ENCODE data around the gene RGMB.

RGMB gene

DNA sequence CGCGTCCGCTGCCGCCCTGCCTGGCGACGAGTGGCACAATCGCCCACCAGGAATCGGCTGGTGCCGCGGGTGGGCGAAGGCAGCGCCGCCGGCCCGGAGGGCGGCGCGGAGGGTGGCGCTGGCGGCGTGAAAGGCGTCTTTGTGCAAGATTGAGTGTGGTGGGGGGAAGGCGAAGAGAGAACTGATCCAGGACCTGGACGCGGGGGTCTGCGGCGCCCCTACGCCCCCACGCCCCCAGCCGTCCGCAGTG, 4.6 kb upstream of the RGMB start:
- no peak overlapping the region for H2BK5ac ChIP-seq (ENCODE audit: low read length)

DNA sequence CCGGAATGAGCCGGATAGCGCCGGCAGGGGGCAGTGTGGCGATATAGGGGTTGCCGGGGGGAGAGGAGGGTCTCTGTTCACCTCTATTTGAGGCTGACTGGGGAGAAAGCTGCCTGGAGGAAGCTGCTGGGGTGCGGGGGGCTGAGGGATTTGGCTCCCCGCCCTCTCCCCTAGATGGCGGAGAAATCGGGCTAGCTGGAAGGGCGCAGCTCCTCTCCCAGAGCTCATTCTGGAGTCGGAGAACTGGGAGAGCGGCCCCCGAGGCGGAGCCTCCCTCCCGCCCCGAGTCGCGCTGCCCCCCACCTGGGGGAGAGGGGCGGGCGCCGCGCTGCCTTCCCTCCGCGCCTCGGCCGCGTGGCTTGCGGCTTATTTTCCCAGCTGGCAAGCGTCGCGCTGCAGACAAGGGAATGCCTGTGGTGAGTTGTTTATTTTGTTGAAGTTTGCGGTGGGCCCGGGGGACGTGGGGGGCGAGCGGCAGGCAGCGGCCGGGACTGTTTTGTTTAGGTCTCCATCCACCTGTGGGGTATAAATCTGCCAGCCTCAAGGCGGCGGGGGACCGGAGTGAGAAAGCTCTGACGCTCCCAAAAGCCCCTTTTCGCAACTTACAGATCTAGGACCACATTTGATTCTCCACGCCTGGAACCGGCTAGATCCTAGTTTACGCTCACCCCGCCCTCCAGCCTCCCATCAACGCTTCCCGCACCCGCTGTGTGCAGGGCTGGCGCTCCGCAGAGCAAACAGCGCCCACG, 4.1 kb upstream of the RGMB start:
- no peaks in the 10 kb centered on the region for H3K27me3 ChIP-seq (ENCODE audit: insufficient read depth, low read length, poor library complexity)
- no peak overlapping the region for H4K5ac ChIP-seq (ENCODE audit: low read length)
- no peaks in the 10 kb centered on the region for H3K79me1 ChIP-seq (ENCODE audit: low read length)
- peaks cover 4% of the 10 kb centered on the region for H3K79me2 ChIP-seq (ENCODE audit: control insufficient read depth, insufficient read depth, low read length)
- peak overlapping the region; percentile 6 for H4K8ac ChIP-seq (ENCODE audit: low read depth, low read length)
- H3K36me3 ChIP-seq (ENCODE audit: control insufficient read depth, insufficient read depth, low read length): no peaks in the 10 kb centered on the region
- no peak overlapping the region for H2AK5ac ChIP-seq (ENCODE audit: low read length)
- peak overlapping the region; percentile 46 for H3K18ac ChIP-seq (ENCODE audit: low read length)
- no CpG with 5 or more reads among the region's 55 CpGs for WGBS (ENCODE audit: extremely low coverage, insufficient coverage, low lambda C conversion rate)
- peak overlapping the region; percentile 85 for H3K9ac ChIP-seq (ENCODE audit: low read length)
- H3K4ac ChIP-seq (ENCODE audit: low read depth, low read length): peak overlapping the region; percentile 67
- H3K27ac ChIP-seq (ENCODE audit: low read depth, low read length): peak overlapping the region; percentile 23
- H3K4me2 ChIP-seq (ENCODE audit: low read length): peak overlapping the region; percentile 84
- peak; percentile 75 for DNase-seq
- H2BK120ac ChIP-seq (ENCODE audit: low read depth, low read length): no peak overlapping the region
- no peak overlapping the region for H2BK15ac ChIP-seq (replicated peaks; ENCODE audit: low read depth)
- H3K23ac ChIP-seq (ENCODE audit: low read length): no peak overlapping the region
- peak overlapping the region; percentile 50 for H3K4me3 ChIP-seq (ENCODE audit: low read length)
- peaks cover 5% of the 10 kb centered on the region for H3K4me1 ChIP-seq (ENCODE audit: control insufficient read depth, low read depth, low read length)
- no peak overlapping the region for H2BK5ac ChIP-seq (ENCODE audit: low read length)
- H3K56ac ChIP-seq (ENCODE audit: low read length): peak overlapping the region; percentile 94

More for the DNA sequence above, 4.6 kb upstream of the RGMB start:
- Histone ChIP-seq H3K4me2 (ENCODE audit: low read length) (peak overlapping the region; percentile 84), H2BK15ac (replicated peaks; ENCODE audit: low read depth) (no peak overlapping the region), H3K9ac (ENCODE audit: low read length) (peak overlapping the region; percentile 85), H2AK5ac (ENCODE audit: low read length) (no peak overlapping the region), H4K5ac (ENCODE audit: low read length) (no peak overlapping the region), H2BK120ac (ENCODE audit: low read depth, low read length) (no peak overlapping the region), H4K8ac (ENCODE audit: low read depth, low read length) (no peak overlapping the region), H3K79me1 (ENCODE audit: low read length) (no peaks in the 10 kb centered on the region), H3K4me1 (ENCODE audit: control insufficient read depth, low read depth, low read length) (peaks cover 5% of the 10 kb centered on the region), H3K18ac (ENCODE audit: low read length) (peak overlapping the region; percentile 69), H3K4me3 (ENCODE audit: low read length) (peak overlapping the region; percentile 45), H3K79me2 (ENCODE audit: control insufficient read depth, insufficient read depth, low read length) (peaks cover 2% of the 10 kb centered on the region), H3K36me3 (ENCODE audit: control insufficient read depth, insufficient read depth, low read length) (no peaks in the 10 kb centered on the region), H3K56ac (ENCODE audit: low read length) (peak overlapping the region; percentile 94), H3K27ac (ENCODE audit: low read depth, low read length) (peak overlapping the region; percentile 42), H3K4ac (ENCODE audit: low read depth, low read length) (peak overlapping the region; percentile 1), H3K23ac (ENCODE audit: low read length) (peak overlapping the region; percentile 2), H3K27me3 (ENCODE audit: insufficient read depth, low read length, poor library complexity) (no peaks in the 10 kb centered on the region)
- WGBS (ENCODE audit: extremely low coverage, insufficient coverage, low lambda C conversion rate): no CpG with 5 or more reads among the region's 31 CpGs
- no peak for DNase-seq

DNA sequence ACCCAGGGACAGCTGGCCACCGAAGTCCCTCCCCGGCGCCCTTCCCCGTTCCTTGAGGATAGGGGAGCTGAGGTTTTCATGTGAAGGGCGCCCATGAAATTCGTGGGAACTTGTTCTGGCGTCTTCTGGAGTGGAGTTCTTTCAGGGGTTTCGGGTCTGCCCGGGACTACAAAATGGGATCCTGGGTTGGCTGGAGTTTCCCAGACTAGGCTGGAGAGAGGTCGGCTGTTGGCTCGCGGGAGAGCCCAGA, 3.6 kb upstream of the RGMB start:
- Histone ChIP-seq H3K4me1 (ENCODE audit: control insufficient read depth, low read depth, low read length) (peaks cover 5% of the 10 kb centered on the region), H2BK15ac (replicated peaks; ENCODE audit: low read depth) (no peak overlapping the region), H3K27ac (ENCODE audit: low read depth, low read length) (peak overlapping the region; percentile 23), H3K4ac (ENCODE audit: low read depth, low read length) (peak overlapping the region; percentile 67), H2BK120ac (ENCODE audit: low read depth, low read length) (no peak overlapping the region), H3K4me3 (ENCODE audit: low read length) (peak overlapping the region; percentile 50), H2BK5ac (ENCODE audit: low read length) (no peak overlapping the region), H3K23ac (ENCODE audit: low read length) (no peak overlapping the region), H3K79me1 (ENCODE audit: low read length) (no peaks in the 10 kb centered on the region), H3K36me3 (ENCODE audit: control insufficient read depth, insufficient read depth, low read length) (no peaks in the 10 kb centered on the region), H3K18ac (ENCODE audit: low read length) (peak overlapping the region; percentile 46), H3K9ac (ENCODE audit: low read length) (peak overlapping the region; percentile 85), H3K56ac (ENCODE audit: low read length) (peak overlapping the region; percentile 94), H3K4me2 (ENCODE audit: low read length) (peak overlapping the region; percentile 84), H4K5ac (ENCODE audit: low read length) (no peak overlapping the region), H4K8ac (ENCODE audit: low read depth, low read length) (no peak overlapping the region), H3K27me3 (ENCODE audit: insufficient read depth, low read length, poor library complexity) (no peaks in the 10 kb centered on the region), H3K79me2 (ENCODE audit: control insufficient read depth, insufficient read depth, low read length) (peaks cover 9% of the 10 kb centered on the region), H2AK5ac (ENCODE audit: low read length) (no peak overlapping the region)
- no CpG with 5 or more reads among the region's 12 CpGs for WGBS (ENCODE audit: extremely low coverage, insufficient coverage, low lambda C conversion rate)
- no peak for DNase-seq

DNA sequence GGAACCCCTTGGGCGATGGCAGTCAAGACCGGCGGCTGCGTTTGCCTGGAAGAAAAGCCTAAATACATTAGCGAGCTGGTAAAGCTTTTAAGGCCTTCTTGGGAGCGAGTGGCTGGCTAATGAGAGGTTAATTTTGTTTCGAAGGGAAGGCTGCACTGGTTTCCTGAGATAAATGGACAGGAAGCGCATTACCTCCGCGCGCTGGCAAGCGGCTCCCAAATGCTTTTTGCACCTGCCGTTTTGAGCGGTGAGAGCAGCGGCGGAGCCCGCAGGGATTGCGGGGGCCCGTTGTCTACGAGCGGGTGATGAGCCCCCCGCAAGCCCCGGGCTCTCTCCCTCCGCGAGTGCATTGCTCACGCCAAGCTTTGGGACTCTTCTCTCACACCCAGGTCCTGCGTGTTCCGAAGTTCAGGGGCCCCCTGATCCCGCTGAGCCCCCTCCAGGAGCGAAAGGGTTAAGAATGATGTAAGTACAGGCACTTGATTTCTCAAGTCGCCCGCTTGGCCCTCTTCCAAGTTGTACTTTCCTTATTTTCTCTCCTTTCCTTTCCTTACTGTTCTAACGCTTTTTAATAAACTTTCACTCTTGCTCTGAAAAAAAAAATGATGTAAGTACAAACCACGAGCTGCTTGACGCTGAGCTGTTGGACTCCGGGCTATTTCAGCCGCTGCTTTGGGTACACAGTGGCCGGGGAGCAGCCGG, 3.1 kb upstream of the RGMB start:
- peak overlapping the region; percentile 84 for H3K4me2 ChIP-seq (ENCODE audit: low read length)
- H3K23ac ChIP-seq (ENCODE audit: low read length): no peak overlapping the region
- H3K18ac ChIP-seq (ENCODE audit: low read length): peak overlapping the region; percentile 46
- peak overlapping the region; percentile 67 for H3K4ac ChIP-seq (ENCODE audit: low read depth, low read length)
- peaks cover 6% of the 10 kb centered on the region for H3K4me1 ChIP-seq (ENCODE audit: control insufficient read depth, low read depth, low read length)
- peak overlapping the region; percentile 85 for H3K9ac ChIP-seq (ENCODE audit: low read length)
- H3K27me3 ChIP-seq (ENCODE audit: insufficient read depth, low read length, poor library complexity): no peaks in the 10 kb centered on the region
- peaks cover 14% of the 10 kb centered on the region for H3K79me2 ChIP-seq (ENCODE audit: control insufficient read depth, insufficient read depth, low read length)
- H2BK15ac ChIP-seq (replicated peaks; ENCODE audit: low read depth): no peak overlapping the region
- peak overlapping the region; percentile 50 for H3K4me3 ChIP-seq (ENCODE audit: low read length)
- WGBS (ENCODE audit: extremely low coverage, insufficient coverage, low lambda C conversion rate): no CpG with 5 or more reads among the region's 39 CpGs
- H3K27ac ChIP-seq (ENCODE audit: low read depth, low read length): peak overlapping the region; percentile 23
- peak; percentile 43 for DNase-seq
- no peaks in the 10 kb centered on the region for H3K36me3 ChIP-seq (ENCODE audit: control insufficient read depth, insufficient read depth, low read length)
- H4K5ac ChIP-seq (ENCODE audit: low read length): no peak overlapping the region
- no peak overlapping the region for H2BK120ac ChIP-seq (ENCODE audit: low read depth, low read length)
- H2BK5ac ChIP-seq (ENCODE audit: low read length): no peak overlapping the region
- peak overlapping the region; percentile 94 for H3K56ac ChIP-seq (ENCODE audit: low read length)
- peaks cover under 1% of the 10 kb centered on the region for H3K79me1 ChIP-seq (ENCODE audit: low read length)
- H4K8ac ChIP-seq (ENCODE audit: low read depth, low read length): no peak overlapping the region
- no peak overlapping the region for H2AK5ac ChIP-seq (ENCODE audit: low read length)

DNA sequence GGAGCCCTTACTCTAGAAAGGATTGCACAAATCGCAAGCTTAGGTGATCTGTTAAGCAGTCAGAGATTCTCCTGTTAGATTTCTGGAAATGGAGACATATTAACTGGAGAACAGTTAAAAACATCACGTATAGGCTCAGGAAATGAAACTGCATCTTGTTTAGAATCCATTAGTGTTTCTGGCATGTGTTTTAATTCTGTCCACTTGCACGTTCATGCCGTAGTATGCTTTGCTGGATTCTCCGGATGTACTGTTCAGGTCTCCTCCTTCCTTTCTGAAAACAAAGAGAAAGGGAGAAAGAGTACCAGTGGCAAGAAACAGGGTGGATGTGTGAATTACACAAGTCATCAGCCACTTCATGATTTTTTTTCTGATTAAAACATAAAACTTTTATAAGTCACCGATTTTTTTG, 2.5 kb upstream of the RGMB start:
- H3K23ac ChIP-seq (ENCODE audit: low read length): peak overlapping the region; percentile 57
- no peak for DNase-seq
- no peak overlapping the region for H2AK5ac ChIP-seq (ENCODE audit: low read length)
- no peak overlapping the region for H3K27ac ChIP-seq (ENCODE audit: low read depth, low read length)
- no peak overlapping the region for H2BK5ac ChIP-seq (ENCODE audit: low read length)
- H2BK120ac ChIP-seq (ENCODE audit: low read depth, low read length): no peak overlapping the region
- H3K4ac ChIP-seq (ENCODE audit: low read depth, low read length): no peak overlapping the region
- H3K79me2 ChIP-seq (ENCODE audit: control insufficient read depth, insufficient read depth, low read length): peaks cover 20% of the 10 kb centered on the region
- no CpG with 5 or more reads among the region's 6 CpGs for WGBS (ENCODE audit: extremely low coverage, insufficient coverage, low lambda C conversion rate)
- H3K9ac ChIP-seq (ENCODE audit: low read length): peak overlapping the region; percentile 85
- H3K4me3 ChIP-seq (ENCODE audit: low read length): peak overlapping the region; percentile 50
- no peak overlapping the region for H4K5ac ChIP-seq (ENCODE audit: low read length)
- no peak overlapping the region for H4K8ac ChIP-seq (ENCODE audit: low read depth, low read length)
- H3K79me1 ChIP-seq (ENCODE audit: low read length): peaks cover 2% of the 10 kb centered on the region
- no peaks in the 10 kb centered on the region for H3K36me3 ChIP-seq (ENCODE audit: control insufficient read depth, insufficient read depth, low read length)
- peak overlapping the region; percentile 94 for H3K56ac ChIP-seq (ENCODE audit: low read length)
- peak overlapping the region; percentile 84 for H3K4me2 ChIP-seq (ENCODE audit: low read length)
- H3K18ac ChIP-seq (ENCODE audit: low read length): peak overlapping the region; percentile 46
- H2BK15ac ChIP-seq (replicated peaks; ENCODE audit: low read depth): no peak overlapping the region
- H3K27me3 ChIP-seq (ENCODE audit: insufficient read depth, low read length, poor library complexity): no peaks in the 10 kb centered on the region
- peaks cover 7% of the 10 kb centered on the region for H3K4me1 ChIP-seq (ENCODE audit: control insufficient read depth, low read depth, low read length)

Measured in mesendoderm (in vitro differentiated cells).